HL-60/S4 treated with phorbol 12-myristate 13-acetate at 8.2 ng/mL for 4 days and 3 days (cell line): ENCODE data around the gene RTL9.
"Not testable (repeated sequence)": the region's sequence is repeated elsewhere in the genome, so short reads cannot be mapped to it uniquely, and the experiment has no call there.

Experiments used
- in situ Hi-C: fragments of 300-500 bp; cut with MboI; formaldehyde crosslinking; loops from 2 replicates; pipeline ENCODE4 v1.15.0; 2022; ENCODE audit warnings: low sequenced_read_pairs

Gene RTL9

GRCh38 chrX:110358548-110358947 is at the start of gene RTL9:
Gene RTL9 (plus strand): TSS chrX:110358848. CDS start chrX:110450618, 91,770 bp downstream.
- in situ Hi-C loops: no loop called here

- in situ Hi-C loops: no loop called here
Observed at GRCh38 chrX:110310000-110310790, 48.5 kb upstream of the RTL9 start.

GRCh38 chrX:110310896-110311295 is 47.8 kb upstream of the RTL9 start:
- in situ Hi-C loops: no loop called here

DNA sequence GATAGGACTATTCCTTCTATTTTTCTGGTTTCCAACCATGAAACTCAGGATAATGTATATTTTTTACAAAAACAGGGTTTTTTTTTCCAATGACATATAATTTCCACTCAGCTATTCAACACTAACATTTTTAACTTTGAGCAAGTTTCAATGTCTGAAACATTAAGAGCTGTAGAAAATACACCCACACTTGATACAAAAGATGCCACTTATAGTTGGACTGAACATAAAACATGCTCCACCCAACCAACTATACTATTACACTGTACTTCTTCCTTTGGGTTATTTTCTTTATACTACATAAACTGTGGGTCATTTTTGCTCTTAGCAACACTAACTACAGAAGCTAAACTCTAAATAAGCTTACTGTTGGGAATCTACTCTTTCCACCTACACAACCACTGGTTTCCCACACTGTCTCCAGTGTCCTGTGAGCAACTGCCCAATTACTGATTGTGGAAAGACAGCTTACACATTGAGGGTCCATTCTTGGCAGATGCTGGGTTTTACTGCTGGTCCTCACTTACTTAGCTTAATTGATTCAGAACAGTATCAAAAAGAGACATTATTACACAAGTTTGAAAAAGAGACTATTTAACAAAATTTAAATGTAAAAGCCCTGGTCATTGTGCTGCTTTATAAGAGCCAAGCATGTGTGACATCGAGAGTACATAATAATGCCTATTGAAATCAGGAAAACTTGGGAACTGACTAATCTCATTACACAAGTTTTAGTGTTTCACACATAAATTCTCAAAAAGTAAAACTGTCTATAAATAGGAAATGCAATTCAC is 47.0 kb upstream of the RTL9 start:
- in situ Hi-C loops: no loop called here

DNA sequence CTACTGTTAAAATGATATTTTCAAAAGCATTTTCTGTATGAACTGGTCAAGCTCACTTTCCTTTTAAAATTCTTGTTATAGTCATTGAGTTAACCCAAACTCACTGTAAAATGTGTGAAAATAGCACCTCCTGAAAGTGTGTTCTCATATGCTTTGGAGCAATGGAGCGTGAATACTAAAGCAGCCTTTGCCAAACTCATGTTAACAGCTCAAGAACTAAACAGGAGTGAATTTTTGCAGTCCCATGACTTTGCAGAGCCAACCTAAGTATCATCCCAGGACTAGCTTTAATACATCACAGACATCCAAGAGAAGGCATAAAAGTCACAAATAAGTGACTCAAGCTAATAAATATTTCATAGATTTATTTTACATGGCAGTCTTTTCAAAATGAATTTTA is 43.1 kb upstream of the RTL9 start:
- in situ Hi-C loops: no loop called here

- in situ Hi-C loops: no loop called here
Observed at GRCh38 chrX:110316351-110317060, 42.1 kb upstream of the RTL9 start.

DNA sequence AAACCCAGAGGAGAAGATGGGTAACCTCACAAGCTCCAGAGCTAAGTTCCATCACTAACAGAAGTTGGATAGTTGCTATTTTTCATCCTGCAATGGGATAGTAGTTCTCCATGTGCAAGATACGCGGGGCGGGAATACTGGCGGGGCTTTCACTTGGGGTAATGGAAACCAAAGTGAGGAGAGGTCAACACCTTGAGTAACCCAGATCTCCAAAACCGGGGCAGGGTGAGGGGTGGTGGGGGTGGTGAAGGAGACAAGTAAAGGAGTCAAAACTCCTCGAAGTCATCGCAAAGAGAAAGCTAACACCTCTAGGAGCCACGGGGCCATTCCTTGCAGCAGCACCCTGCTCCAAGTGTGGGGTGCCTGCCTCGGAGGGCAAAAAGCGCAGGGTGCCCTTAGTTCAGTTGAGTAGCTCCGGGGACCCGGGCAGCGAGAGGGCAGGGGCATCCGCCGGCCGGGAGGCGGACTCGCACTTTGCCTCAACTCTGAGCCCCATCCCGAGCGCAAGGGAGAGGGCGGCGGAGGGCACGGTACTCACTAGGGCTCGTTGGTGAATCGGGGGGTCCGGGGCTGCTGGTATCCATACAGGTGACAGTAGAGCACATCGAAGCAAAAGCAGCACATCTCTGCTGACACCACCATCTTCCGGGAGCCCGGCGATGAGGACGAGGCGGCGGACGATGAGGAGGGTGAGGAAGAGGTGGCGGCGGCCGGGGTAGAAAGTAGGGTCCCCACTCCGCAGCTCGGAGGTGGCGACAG is 41.4 kb upstream of the RTL9 start:
- in situ Hi-C loops: no loop called here

DNA sequence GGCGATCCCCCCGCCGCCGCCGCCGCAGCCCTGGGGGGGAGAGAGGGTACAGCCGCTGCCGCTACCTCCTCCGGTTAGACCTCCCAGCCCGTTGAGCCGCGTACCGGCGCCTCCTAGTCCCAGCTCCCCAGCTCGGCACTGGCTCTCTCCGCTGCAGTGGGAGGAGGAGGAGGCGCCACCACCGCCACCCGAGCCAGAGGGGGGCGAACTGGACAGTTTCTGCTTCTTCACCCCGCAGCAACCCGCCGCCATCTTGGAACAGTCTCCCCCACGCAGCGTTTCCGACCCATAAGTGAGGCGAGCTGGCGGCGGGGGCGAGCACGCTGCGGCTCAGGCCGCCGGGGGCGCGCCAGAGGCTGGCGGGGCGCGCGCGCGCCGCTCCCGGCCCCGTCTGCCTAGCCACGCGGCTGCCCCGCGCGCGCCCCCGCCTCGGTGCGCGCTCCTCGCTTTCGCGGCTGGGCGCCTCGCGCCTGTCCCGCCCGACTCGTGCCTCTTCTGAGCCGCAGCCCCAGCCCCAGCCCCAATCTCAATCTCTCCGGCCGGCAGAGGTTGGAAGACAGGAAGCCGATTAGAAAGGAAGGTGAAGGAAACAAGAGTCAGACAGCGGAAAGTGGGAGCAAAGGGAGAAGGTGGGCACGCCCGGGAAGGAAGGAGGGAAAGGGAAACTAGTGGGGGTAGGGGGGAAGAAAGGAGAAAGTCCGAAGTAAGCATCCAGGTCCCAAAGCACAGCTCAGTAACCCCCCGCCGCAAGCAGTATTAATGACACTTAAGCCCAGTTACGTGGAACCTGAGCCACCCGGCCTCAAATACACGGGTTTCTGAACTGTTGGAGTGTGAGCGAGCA is 40.6 kb upstream of the RTL9 start, which contains the start of gene AMMECR1:
Gene AMMECR1 (minus strand): TSS at position 266 of the 844 bp plus-strand sequence. CDS start 14 bp downstream, at position 252.
- in situ Hi-C loops: no loop called here

GRCh38 chrX:110318664-110318968 is 40.0 kb upstream of the RTL9 start:
- in situ Hi-C loops: no loop called here

GRCh38 chrX:110320381-110320987 is 38.2 kb upstream of the RTL9 start:
- in situ Hi-C loops: no loop called here

GRCh38 chrX:110321081-110321480 is 37.6 kb upstream of the RTL9 start:
- in situ Hi-C loops: no loop called here

DNA sequence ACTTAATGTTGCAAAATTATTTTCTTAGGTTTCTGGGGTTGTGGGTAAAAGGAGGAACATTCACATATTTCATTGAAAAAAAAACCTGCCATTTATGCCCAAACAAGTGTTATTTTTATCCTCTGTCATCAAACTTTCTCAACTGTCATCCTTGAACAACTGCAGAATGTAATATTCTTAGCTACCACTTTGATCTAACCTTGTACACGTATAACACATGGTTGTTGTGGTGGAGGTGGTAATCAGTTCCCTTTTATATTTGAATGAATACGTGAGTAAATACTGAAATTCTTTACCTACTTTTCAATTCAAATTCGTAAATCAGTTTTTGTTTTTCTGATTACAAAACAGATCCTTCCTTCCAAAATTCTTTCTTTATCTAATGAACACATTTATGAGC is 37.0 kb upstream of the RTL9 start:
- in situ Hi-C loops: no loop called here

DNA sequence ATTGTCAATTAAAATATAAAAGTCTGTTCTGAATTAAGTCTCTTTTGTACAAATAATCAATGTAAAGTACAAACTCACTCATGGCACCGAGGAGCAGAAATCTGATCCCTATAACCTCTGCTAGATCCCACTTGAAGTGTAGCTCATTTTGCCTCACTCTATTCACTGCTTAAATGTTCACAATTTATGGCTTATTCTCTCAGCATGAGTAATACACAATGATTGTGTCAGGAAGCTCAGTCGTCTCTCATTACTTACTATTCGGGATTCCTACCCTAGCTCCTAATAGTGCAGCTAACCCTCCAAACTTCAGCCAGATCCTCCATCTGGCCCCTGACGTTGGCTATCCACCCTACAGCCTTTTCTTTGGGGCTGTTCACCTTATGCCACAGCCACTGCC is 36.0 kb upstream of the RTL9 start:
- in situ Hi-C loops: no loop called here

GRCh38 chrX:110326712-110327111 is 31.9 kb upstream of the RTL9 start:
- in situ Hi-C loops: no loop called here

- in situ Hi-C loops: no loop called here
Observed at GRCh38 chrX:110327336-110327735, 31.3 kb upstream of the RTL9 start.

DNA sequence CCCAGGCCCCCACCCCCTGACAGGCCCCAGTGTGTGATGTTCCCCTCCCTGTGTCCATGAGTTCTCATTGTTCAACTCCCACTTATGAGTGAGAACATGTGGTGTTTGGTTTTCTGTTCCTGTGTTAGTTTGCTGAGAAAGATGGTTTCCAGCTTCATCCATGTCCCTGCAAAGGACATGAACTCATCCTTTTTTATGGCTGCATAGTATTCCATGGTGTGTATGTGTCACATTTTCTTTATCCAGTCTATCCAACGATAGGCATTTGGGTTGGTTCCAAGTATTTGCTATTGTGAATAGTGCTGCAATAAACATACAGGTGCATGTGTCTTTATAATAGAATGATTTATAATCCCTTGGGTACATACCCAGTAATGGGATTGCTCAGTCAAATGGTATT is 30.0 kb upstream of the RTL9 start:
- in situ Hi-C loops: not testable (repeated sequence)

DNA sequence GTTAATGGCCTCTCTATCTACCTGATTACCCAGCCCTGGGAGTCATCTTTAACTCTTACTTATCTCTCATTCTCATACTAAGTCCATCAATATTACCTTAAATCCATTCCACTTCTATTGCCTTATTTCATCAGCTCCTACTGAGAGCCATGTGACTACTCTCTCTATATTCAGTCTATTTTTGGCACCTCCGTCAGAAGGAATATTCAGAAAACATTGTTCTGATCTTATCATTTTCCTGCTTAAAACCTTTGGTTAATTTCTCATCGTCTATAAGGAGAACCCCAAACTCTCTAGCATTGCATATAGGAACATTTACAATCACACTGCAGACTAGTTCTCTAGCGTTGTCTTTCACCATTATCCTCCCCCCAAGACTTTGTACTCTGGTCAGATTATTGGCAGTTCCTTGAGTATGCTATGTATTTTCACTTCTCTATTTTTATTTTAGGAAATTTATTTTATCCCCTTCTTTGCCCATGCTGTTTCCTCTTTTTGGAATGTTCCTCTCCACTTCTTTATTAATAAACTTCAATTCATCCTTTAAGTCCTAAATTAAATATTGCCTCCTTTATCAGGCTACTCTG is 27.1 kb upstream of the RTL9 start:
- in situ Hi-C loops: no loop called here

- in situ Hi-C loops: not testable (repeated sequence)
Observed at GRCh38 chrX:110333458-110333857, 25.2 kb upstream of the RTL9 start.

DNA sequence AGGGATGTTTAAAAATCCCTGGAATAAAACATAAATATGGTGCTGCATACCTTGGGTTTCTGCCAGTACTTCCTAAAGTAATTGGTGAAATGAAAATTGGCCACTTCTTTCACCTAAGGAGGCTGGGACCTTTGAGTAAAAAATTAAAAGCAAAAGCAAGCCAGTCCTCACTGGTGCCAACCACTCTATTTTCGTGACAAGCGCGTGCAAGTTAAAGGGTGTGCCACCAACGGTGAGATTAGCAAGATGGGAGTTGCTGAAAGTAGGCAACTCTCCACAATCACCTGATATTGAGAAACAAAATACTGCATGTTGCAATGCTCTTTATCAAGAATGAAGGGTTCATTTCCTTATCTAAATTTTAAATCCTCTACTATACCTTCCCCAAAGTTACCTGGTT is 19.7 kb upstream of the RTL9 start:
- in situ Hi-C loops: no loop called here
